ENCODE results near the gene CAMK1D.
"Not testable (repeated sequence)": the region's sequence is repeated elsewhere in the genome, so short reads cannot be mapped to it uniquely, and the experiment has no call there.

Gene CAMK1D

GRCh38 chr10:12430406-12430982, 81.1 kb downstream of the CAMK1D start:
- DNase-seq (ENCODE audit: low read depth): no peak
- H3K4me3 ChIP-seq (ENCODE audit: low read depth, low read length): no peak overlapping the region
- TF ChIP-seq CTCF (IDR thresholded peaks at IDR 0.05; ENCODE audit: low read depth, low read length, missing control alignments): no peak
- in situ Hi-C loops (cut with HindIII; ENCODE audit: low sequenced_read_pairs): no loop called here

- no peak for DNase-seq (ENCODE audit: low read depth)
- no peak for TF ChIP-seq CTCF (IDR thresholded peaks at IDR 0.05; ENCODE audit: low read depth, low read length, missing control alignments)
- H3K4me3 ChIP-seq (ENCODE audit: low read depth, low read length): no peak overlapping the region
- in situ Hi-C loops (cut with HindIII; ENCODE audit: low sequenced_read_pairs): no loop called here
These were observed 82.1 kb downstream of the CAMK1D start for GRCh38 chr10:12431151-12432101.

- in situ Hi-C loops (cut with HindIII; ENCODE audit: low sequenced_read_pairs): no loop called here
- H3K4me3 ChIP-seq (ENCODE audit: low read depth, low read length): no peak overlapping the region
- no peak for TF ChIP-seq CTCF (IDR thresholded peaks at IDR 0.05; ENCODE audit: low read depth, low read length, missing control alignments)
- no peak for DNase-seq (ENCODE audit: low read depth)
These were observed 83.2 kb downstream of the CAMK1D start for GRCh38 chr10:12432402-12433189.

GRCh38 chr10:12434277-12434676, 84.9 kb downstream of the CAMK1D start:
- in situ Hi-C loops (cut with HindIII; ENCODE audit: low sequenced_read_pairs): no loop called here
- no peak for DNase-seq (ENCODE audit: low read depth)
- TF ChIP-seq CTCF (IDR thresholded peaks at IDR 0.05; ENCODE audit: low read depth, low read length, missing control alignments): no peak
- H3K4me3 ChIP-seq (ENCODE audit: low read depth, low read length): no peak overlapping the region

- DNase-seq (ENCODE audit: low read depth); in situ Hi-C loops (cut with HindIII; ENCODE audit: low sequenced_read_pairs); H3K4me3 ChIP-seq (ENCODE audit: low read depth, low read length): not testable (repeated sequence)
These were observed 85.3 kb downstream of the CAMK1D start for GRCh38 chr10:12434677-12435076.

GRCh38 chr10:12435348-12435747, 86.0 kb downstream of the CAMK1D start:
- DNase-seq (ENCODE audit: low read depth): no peak
- no peak for TF ChIP-seq CTCF (IDR thresholded peaks at IDR 0.05; ENCODE audit: low read depth, low read length, missing control alignments)
- in situ Hi-C loops (cut with HindIII; ENCODE audit: low sequenced_read_pairs): no loop called here

More at GRCh38 chr10:12435348-12435747, 86.0 kb downstream of the CAMK1D start:
- H3K4me3 ChIP-seq (ENCODE audit: low read depth, low read length): no peak overlapping the region

Measured in astrocyte of the cerebellum (primary cell).